GM10266 (cell line): ENCODE data around the gene PRICKLE3.

Experiments used
- DNase-seq: peaks from one replicate; pipeline ENCODE4 v3.0.0; 2012; ENCODE audit errors: extremely low spot score
- TF ChIP-seq, protein P1 (sequence below): IDR thresholded peaks from 2 replicates; pipeline ENCODE4 v1.5.1; 2012; ENCODE audit warnings: mild to moderate bottlenecking, low read depth; ENCODE audit not compliant: control insufficient read depth, insufficient read depth; ENCODE audit errors: missing control alignments

The PRICKLE3 gene

DNA sequence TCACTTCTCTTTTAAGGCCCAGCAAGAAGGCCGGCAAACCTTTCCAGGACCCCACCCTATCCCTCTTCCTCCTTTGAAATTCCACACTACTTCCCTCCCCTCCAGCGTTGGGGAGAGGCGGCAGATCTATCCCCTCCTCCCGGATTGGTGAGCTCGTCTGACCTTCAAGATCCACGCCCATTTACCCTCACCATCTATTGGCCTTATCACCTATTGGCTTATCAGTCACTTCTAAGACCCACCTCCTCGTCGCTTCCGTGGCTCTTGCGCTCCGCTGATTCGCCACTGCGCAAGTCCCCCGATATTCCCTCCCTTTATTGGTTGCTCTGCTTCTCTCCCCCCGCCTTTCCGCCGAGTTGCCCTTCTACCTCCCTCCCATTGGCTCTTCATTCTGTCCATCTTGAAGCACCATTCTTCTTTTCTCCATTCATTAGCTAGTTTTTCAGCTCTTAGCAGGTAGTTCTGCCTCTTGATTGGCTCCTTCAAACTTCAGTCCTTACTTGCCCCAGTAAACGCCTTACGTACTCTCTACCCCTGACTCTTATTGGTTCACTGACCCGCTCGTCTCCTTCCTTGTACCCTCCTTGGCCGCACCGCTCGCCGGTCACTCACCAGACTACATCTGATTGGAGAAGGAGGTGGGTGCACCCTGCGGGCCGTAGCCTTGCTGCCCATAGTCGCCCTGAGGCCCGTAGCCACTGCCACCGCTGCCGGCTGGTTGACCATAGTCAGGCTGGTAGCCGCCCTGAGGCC lies 4.8 kb upstream of the PRICKLE3 start:
- TF ChIP-seq, protein P1, sequence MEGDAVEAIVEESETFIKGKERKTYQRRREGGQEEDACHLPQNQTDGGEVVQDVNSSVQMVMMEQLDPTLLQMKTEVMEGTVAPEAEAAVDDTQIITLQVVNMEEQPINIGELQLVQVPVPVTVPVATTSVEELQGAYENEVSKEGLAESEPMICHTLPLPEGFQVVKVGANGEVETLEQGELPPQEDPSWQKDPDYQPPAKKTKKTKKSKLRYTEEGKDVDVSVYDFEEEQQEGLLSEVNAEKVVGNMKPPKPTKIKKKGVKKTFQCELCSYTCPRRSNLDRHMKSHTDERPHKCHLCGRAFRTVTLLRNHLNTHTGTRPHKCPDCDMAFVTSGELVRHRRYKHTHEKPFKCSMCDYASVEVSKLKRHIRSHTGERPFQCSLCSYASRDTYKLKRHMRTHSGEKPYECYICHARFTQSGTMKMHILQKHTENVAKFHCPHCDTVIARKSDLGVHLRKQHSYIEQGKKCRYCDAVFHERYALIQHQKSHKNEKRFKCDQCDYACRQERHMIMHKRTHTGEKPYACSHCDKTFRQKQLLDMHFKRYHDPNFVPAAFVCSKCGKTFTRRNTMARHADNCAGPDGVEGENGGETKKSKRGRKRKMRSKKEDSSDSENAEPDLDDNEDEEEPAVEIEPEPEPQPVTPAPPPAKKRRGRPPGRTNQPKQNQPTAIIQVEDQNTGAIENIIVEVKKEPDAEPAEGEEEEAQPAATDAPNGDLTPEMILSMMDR = no peak
- DNase-seq = peak; percentile 88

DNA sequence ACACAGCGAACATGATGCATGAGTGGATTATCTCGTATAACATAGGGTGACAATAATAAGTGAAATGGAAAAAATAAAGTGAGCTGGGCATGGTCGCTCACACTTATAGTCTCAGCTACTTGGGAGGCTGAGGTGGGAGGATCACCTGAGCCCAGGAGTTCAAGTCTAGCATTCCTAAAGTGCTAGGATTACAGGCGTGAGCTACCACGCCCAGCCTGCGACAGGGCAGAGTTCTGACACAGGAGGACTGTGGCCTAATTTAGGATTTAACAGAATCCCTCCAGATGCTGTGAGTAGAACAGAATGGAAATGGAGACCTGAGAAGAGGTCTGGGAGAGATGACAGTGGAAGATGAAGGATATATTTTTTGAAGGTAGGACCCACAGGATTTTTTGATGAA lies 3.4 kb upstream of the PRICKLE3 start:
- TF ChIP-seq, protein P1 = no peak
- DNase-seq = no peak

DNA sequence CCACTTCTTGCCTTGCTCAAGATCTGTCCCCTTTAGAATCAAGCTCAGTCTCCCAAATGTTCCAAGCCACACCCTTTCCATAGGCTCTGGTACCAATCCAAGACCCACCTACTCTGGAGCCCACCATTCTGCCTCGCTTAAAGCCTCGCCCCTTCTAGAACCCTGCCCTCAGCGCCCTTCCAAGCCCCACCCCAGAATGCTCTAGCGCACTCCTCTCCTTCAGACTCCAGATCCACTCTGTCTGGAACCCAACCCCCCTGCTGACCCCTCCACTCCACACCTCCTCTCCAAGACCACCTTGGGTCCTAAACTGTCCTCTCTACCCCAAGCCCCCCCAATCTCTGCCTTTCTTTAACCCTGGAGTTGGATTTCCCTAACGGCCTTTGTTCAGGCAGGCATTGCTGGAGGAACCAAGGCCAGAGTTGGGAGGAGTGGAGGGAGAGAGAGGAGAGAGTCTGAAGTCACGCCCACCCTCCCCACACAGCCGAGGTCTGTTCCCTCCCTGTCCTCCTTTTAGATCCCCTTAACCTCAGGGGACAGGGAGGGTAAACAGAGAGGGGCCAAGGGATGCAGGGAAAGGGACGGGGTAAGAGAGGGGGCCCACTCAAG lies 2.4 kb upstream of the PRICKLE3 start:
- TF ChIP-seq, protein P1 = no peak
- DNase-seq = no peak

DNA sequence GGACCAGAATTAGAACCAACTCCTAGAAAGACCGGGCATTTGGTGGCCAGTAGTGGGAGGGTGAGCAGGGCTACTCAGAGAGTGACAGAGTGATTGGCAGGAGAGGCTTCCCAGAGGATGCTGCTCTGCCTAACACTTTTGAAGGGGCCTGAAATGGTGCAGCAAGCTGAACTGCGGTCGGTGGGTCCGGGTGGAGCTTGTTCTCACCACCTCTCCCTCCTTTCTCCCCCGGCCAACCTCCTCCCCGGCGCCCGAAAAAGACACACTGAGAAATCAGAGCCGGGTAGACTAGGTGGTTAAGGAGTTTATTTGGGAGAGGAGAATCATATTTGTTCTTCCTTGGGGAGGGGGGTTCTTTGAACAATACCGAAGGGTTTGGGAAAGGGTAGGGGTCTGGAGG lies 1.4 kb upstream of the PRICKLE3 start:
- TF ChIP-seq, protein P1 = no peak
- DNase-seq = no peak

DNA sequence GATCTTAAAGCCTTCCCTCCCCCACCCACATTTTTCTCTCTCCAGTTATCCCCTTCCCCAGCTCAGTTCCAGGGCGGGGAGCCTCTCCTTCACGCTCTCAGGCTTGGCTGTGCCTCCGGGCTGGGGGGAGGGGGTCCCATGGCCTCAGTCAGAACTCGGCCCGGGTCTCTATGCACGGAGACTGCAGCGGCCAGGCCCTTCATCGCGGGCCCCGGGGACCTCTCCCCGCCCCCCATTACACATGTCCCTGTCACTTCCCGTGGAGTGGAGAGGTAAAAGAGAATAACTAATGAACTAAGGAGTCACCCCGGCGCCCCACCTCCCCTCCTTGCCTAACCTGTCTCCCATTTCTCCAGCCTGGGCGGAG lies 838 bp upstream of the PRICKLE3 start:
- no peak for DNase-seq
- TF ChIP-seq, protein P1 = no peak

DNA sequence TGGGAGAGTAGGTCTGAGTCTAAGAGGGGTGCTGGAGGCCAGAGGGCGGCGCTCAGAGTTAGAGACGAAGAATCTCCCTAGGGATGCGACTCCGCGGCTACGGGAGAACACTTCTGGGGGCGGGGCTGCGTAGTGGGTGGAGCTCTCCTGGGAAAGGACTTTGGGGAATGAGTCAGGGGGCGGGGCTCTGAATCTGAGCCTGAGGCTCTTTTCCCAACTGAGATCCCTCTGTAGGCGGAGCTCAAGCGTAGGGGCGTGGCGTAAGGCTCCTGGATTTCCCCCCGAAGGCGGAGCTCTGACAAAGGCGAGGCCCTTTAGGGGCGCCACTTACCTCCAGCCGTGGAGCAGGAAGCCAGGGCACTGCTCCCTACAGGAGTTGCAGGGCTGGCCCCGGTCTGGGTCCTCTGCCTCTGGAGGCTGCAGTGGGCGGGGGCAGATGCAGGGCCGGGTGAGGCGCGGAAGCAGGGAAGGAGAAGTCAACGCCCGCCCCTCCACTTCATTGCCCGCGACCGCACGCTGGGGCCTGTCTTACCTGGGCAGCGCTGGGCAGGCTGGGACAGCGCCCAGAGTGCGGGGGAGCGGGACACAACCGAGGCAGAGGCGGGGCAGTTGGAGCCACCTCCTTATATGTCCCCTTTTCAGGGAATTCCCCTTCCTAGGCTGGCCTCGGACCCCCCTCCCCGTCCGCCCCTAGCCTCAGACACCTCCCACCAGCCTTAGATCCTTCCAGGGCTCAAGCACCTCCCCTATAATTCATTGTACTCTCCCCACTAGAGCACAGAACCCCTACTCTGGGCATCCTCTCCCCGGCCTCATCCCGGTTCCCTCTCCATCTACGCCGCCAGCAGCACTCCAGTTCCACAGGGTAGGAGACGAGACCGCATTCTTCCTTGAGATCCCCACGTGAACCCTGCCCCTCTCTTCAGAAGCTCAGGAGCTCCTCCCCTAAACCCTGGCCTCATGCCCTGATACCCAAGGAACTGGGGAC lies 1.6 kb downstream of the PRICKLE3 start:
- TF ChIP-seq, protein P1 = no peak
- peak; percentile 51 for DNase-seq
